GM12892 (cell line): ENCODE results near the gene SP110.
A peak's percentile ranks its signal among the peaks of the same experiment; 100 is the strongest.
"Not testable (repeated sequence)": the region's sequence is repeated elsewhere in the genome, so short reads cannot be mapped to it uniquely, and the experiment has no call there.

Source experiments
- DNase-seq: peaks from one replicate; pipeline ENCODE4 v3.0.0; 2011; ENCODE audit not compliant: insufficient read length
- FAIRE-seq: peaks from 2 replicates; lab custom pipeline; 2011; peaks lifted over from hg19 to GRCh38; lab: Jason Lieb, UNC
- POLR2A ChIP-seq: IDR thresholded peaks from 2 replicates; pipeline ENCODE4 v1.6.1; 2011; ENCODE audit warnings: low read depth, low read length, control low read depth
- POLR2AphosphoS5 ChIP-seq: IDR thresholded peaks from 2 replicates; pipeline ENCODE4 v1.6.1; 2011; ENCODE audit warnings: low read depth, low read length, control low read depth
- TAF1 ChIP-seq: IDR thresholded peaks from 2 replicates; pipeline ENCODE4 v1.6.1; 2011; ENCODE audit warnings: low read depth, mild to moderate bottlenecking, control low read depth, low read length, borderline replicate concordance

Gene SP110

GRCh38 chr2:230246206-230246605, 26.4 kb upstream of the SP110 start:
- DNase-seq (no peak), FAIRE-seq (no peak)
- TF ChIP-seq POLR2AphosphoS5 = no peak
- no peak for TF ChIP-seq POLR2A
- TF ChIP-seq TAF1 = no peak

GRCh38 chr2:230244211-230244610, 24.4 kb upstream of the SP110 start:
- FAIRE-seq (no peak), DNase-seq (no peak)
- TF ChIP-seq POLR2AphosphoS5 (no peak), POLR2A (no peak), TAF1 (no peak)

GRCh38 chr2:230234845-230235244, 15.1 kb upstream of the SP110 start:
- TF ChIP-seq POLR2AphosphoS5 (no peak), POLR2A (no peak), TAF1 (no peak)
- peak; percentile 91 for FAIRE-seq
- DNase-seq = no peak

GRCh38 chr2:230234122-230234722, 14.4 kb upstream of the SP110 start:
- TF ChIP-seq TAF1 (no peak), POLR2AphosphoS5 (no peak), POLR2A (no peak)
- FAIRE-seq (peak; percentile 95), DNase-seq (no peak)

- peak; percentile 82 for FAIRE-seq
- no peak for TF ChIP-seq POLR2A
- TF ChIP-seq TAF1 = no peak
- TF ChIP-seq POLR2AphosphoS5 = no peak
Measured at GRCh38 chr2:230231251-230231650, 11.5 kb upstream of the SP110 start.

GRCh38 chr2:230230496-230231200, 10.9 kb upstream of the SP110 start:
- FAIRE-seq (peak; percentile 58), DNase-seq (no peak)
- TF ChIP-seq TAF1 = no peak
- TF ChIP-seq POLR2A = no peak
- no peak for TF ChIP-seq POLR2AphosphoS5

More at GRCh38 chr2:230231251-230231650, 11.5 kb upstream of the SP110 start:
- no peak for DNase-seq

GRCh38 chr2:230230087-230230486, 10.3 kb upstream of the SP110 start:
- TF ChIP-seq POLR2AphosphoS5 (no peak), TAF1 (no peak), POLR2A (no peak)
- FAIRE-seq (peak; percentile 44), DNase-seq (no peak)

GRCh38 chr2:230227216-230227615, 7.4 kb upstream of the SP110 start:
- DNase-seq (no peak), FAIRE-seq (peak; percentile 96)
- TF ChIP-seq POLR2A = peak; percentile 43; the same call in 1 of the 2 replicates
- TF ChIP-seq POLR2AphosphoS5 = no peak
- no peak for TF ChIP-seq TAF1

GRCh38 chr2:230226051-230226551, 6.3 kb upstream of the SP110 start:
- FAIRE-seq = no peak
- TF ChIP-seq POLR2AphosphoS5 (no peak), POLR2A (no peak), TAF1 (no peak)
- no peak for DNase-seq

- peak; percentile 95 for TF ChIP-seq POLR2A
- TF ChIP-seq POLR2AphosphoS5 = peak; percentile 96
- peak; percentile 92 for TF ChIP-seq TAF1
- peak; percentile 32 for DNase-seq
- FAIRE-seq = peak; percentile 100
Measured at GRCh38 chr2:230225486-230225885, 5.7 kb upstream of the SP110 start, which contains the start of gene SP140. Gene SP140 (plus strand): TSS chr2:230225736. CDS start chr2:230225845, 109 bp downstream.

GRCh38 chr2:230224458-230224857, 4.7 kb upstream of the SP110 start:
- FAIRE-seq = no peak

GRCh38 chr2:230222829-230223228, 3.0 kb upstream of the SP110 start:
- not testable (repeated sequence) for FAIRE-seq

More at GRCh38 chr2:230224458-230224857, 4.7 kb upstream of the SP110 start:
- DNase-seq = no peak
- 0 out of 2 replicates have a peak, but pooled peaks have one; percentile 24 for TF ChIP-seq POLR2AphosphoS5
- no peak for TF ChIP-seq TAF1
- no peak for TF ChIP-seq POLR2A

More at GRCh38 chr2:230222829-230223228, 3.0 kb upstream of the SP110 start:
- DNase-seq = not testable (repeated sequence)
